EL (cell line): ENCODE results near the gene WAPL.

Experiments
- DNase-seq: peaks from one replicate; pipeline ENCODE4 v3.0.0-alpha.2; 2016

The WAPL gene

DNA sequence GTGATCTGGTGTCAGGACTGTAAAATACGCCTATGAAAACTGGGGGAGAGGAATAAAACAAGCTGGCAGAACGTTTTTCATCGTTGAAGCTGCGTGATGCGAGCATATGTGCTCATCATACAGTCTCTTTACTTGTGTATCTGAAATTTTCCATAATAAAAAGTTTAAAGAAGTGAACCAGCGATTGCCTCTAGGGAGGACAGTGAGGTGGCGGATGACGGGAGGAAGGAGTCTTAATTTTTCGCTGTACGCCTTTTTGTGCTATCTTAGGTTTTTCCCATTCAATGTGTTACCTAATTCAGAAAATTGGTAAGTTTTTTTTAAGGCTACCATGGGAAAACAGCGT is 891 bp upstream of the WAPL start:
- DNase-seq = no peak

DNA sequence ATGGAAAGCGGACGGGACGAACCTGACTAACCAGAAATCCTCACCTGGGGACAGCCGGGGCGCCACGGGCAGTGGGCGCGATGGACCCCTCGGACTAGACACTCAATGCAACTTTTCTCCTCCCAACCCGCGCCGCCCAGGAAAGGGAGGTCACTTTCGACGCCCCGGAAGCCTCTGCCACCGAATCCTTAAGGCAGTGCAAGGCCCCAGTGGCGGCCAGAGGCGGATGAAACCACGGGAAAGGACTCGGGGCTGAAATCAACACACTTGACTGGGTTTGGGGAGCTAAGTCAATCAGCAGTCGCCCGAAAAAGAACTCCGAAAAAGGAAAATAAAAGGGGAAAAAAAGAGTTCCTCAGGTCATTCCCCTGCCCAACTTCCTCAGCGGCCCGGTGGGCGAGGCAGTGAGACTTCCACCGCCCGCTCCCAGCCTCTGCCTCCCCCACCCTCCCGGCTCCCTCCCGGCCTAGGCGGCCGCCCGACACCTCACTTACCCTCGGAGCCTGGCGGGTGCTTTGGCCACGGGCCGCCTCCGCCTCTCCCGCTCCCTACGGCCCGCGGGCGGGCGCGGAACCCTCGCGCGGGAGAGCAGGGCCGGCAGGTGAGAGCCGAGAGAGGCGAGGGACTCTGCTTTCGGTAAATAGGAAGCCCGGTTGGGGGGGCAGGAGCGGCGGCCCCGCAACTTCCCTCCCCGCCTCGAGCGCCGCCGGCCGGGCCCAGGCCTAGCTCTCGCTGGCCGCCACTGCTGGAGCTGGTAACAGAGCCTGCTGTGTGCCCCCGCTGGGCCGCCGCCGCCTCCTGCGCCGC is 518 bp downstream of the WAPL start:
- DNase-seq = peak; percentile 71

DNA sequence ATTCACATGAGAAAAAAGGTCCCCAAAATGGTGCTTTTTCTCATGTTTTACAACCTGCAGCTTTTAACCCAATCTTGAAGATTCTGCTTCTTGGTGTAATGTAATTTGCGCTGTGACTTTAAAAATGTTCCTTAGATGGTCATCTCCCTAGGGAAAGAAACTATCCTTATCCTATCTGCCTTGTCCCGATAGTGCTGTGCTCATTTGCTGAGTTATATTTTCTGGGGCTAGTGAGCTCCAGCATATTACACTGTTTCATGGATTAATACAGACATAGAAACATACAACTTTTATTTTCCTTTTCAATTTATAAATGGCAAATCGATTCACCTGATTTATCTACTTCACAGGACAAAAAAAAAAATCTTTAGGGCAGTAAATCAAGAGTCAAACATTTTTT is 2.8 kb downstream of the WAPL start:
- DNase-seq = no peak

GRCh38 chr10:86512137-86512536 is 9.5 kb downstream of the WAPL start:
- no peak for DNase-seq

GRCh38 chr10:86511027-86511865 is 10.3 kb downstream of the WAPL start:
- no peak for DNase-seq

- no peak for DNase-seq
Measured at GRCh38 chr10:86509145-86509544, 12.4 kb downstream of the WAPL start.

DNA sequence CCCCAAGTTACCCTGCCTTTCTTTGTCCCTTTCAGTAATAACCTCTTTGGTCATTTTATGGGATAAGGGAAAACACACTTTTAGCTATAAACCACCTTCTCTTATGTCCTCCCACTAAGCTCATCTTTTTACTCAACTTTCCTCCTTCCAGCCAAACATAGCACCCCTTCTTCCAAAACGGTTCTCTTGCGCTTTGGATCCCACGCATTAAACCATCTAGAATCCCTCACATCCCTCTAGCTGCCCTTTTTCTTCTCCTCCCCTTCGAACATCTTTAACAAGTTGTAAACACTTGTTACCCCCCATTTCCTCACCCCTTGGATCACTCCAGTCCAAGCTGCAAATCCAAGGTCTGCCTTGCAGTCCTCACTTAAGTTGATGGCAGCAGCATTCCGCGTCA is 13.4 kb downstream of the WAPL start:
- DNase-seq = no peak

GRCh38 chr10:86506499-86506898 is 15.1 kb downstream of the WAPL start:
- DNase-seq = peak; percentile 47

GRCh38 chr10:86506062-86506461 is 15.5 kb downstream of the WAPL start:
- DNase-seq = no peak

- DNase-seq = no peak
Measured at GRCh38 chr10:86504510-86504909, 17.1 kb downstream of the WAPL start.

DNA sequence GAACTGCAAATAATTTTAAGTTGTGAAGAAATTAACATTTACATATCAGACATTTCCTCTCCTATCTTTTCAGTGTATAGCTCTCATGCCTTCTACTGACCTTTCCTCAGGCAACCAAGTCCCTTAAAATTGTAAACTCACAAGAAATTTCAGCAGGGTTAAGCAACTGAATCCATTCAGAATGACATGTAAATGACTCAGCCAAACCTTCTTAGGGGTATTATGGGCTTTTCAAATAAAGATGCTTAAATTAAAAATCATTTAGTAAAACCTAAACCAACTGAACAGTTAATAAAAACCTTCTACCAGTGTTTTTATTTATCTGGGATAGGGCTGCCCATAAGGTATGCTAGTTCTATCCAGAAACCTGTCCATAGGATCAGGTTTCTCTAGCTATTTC is 20.7 kb downstream of the WAPL start:
- peak; percentile 29 for DNase-seq

GRCh38 chr10:86498598-86498997 is 23.0 kb downstream of the WAPL start:
- DNase-seq = no peak

GRCh38 chr10:86497621-86498020 is 24.0 kb downstream of the WAPL start:
- DNase-seq = no peak

DNA sequence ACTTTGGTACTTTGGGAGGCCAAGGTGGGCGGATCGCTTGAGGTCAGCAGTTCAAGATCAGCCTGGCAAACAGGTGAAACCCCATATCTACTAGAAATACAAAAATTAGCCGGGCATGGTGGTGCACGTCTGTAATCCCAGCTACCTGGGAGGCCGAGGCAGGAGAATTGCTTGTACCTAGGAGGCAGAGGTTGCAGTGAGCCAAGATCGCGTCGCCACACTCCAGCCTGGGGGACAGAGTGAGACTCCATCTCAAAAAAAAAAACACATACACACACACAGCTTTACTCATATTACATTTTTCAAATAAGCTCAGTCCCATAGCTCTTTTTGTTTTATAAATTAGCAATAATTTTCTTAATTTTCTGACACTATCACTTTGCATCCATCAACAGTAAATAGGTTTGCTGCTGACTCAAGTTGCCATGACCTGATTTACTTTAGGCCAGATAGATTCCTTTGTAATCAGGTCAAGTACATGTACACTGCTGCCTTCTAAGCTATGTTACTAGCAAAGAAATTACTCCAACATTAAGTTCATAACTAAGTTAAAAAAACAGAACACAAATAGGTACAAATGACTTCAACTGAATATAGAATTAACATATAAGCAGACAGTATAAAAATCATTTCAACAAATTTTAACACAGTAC is 31.5 kb downstream of the WAPL start:
- no peak for DNase-seq

GRCh38 chr10:86489071-86489810 is 32.4 kb downstream of the WAPL start:
- DNase-seq = no peak

GRCh38 chr10:86486856-86487255 is 34.7 kb downstream of the WAPL start:
- DNase-seq = no peak

- DNase-seq = no peak
Measured at GRCh38 chr10:86483664-86484063, 37.9 kb downstream of the WAPL start.

GRCh38 chr10:86481761-86482160 is 39.8 kb downstream of the WAPL start:
- DNase-seq = no peak

- no peak for DNase-seq
Measured at GRCh38 chr10:86480571-86480970, 41.0 kb downstream of the WAPL start.

- DNase-seq = no peak
Measured at GRCh38 chr10:86472061-86472460, 49.5 kb downstream of the WAPL start.

GRCh38 chr10:86461963-86462804 is 59.4 kb downstream of the WAPL start:
- no peak for DNase-seq

DNA sequence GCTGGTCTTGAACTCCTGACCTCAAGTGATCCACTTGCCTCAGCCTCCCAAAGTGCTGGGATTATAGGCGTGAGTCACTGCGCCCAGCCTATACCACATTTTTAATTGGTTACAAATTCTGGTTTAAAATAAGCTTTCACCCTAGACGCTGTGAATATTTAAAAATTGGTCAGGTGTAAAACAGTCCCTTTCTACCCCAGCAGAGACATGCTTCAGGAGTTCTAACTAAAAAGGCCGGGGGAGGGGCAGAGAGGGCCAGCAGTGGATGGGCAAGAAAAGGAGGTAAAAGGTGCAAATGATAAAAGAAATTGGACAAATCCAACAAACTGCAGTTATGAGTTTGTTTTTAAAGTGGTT is 70.0 kb downstream of the WAPL start:
- DNase-seq = no peak
